Measurements from ENCODE around the gene BUB1. TPM values are rescaled to one million over a fixed set of nuclear protein-coding genes. Genes with fewer than 3 reads are reported as not detected.
"Not testable (repeated sequence)": the region's sequence is repeated elsewhere in the genome, so short reads cannot be mapped to it uniquely, and the experiment has no call there.

Gene BUB1
- total and polyA plus RNA-seq, 2 experiments from 2014 or later = 13.0 to 21.3 TPM

- WGBS, 2 experiments (ENCODE audit: low coverage in 1 of 2, low lambda C conversion rate in 2 of 2, missing lambda C conversion rate in 2 of 2) = 0 to 3% methylated on average over 1 of the region's 1 CpG
- Histone ChIP-seq H3K27me3 (replicated peaks; ENCODE audit: insufficient read depth) (peaks cover 64% of the 10 kb centered on the region), H3F3A (ENCODE audit: insufficient read depth) (no peaks in the 10 kb centered on the region), H3K36me3 (ENCODE audit: low read depth) (no peaks in the 10 kb centered on the region), H3K9me3 (ENCODE audit: low read depth) (no peaks in the 10 kb centered on the region), H3K4me3 (no peak overlapping the region), H3K4me2 (ENCODE audit: unreplicated experiment) (no peak overlapping the region), H4K20me1 (ENCODE audit: insufficient read depth) (no peaks in the 10 kb centered on the region), H3K79me2 (ENCODE audit: insufficient read depth) (no peaks in the 10 kb centered on the region), H3K9me2 (ENCODE audit: insufficient read depth) (no peaks in the 10 kb centered on the region), H3K27ac (no peak overlapping the region), H3K4me1 (ENCODE audit: insufficient read depth) (no peaks in the 10 kb centered on the region), H3K9ac (no peak overlapping the region), H2AFZ (no peak overlapping the region)
- no peak for TF ChIP-seq EZH2 (IDR thresholded peaks at IDR 0.05; ENCODE audit: insufficient read depth, poor library complexity, severe bottlenecking)
- TF ChIP-seq EZH2phosphoT487 (IDR thresholded peaks at IDR 0.05; ENCODE audit: insufficient read depth, low read depth) = no peak
- no peak for DNase-seq
- in situ Hi-C loops (cut with MboI) = no loop called here
These were observed 30.6 kb upstream of the BUB1 start for GRCh38 chr2:110708455-110708854.

- Histone ChIP-seq H3K4me1 (ENCODE audit: insufficient read depth) (no peaks in the 10 kb centered on the region), H3K9ac (no peak overlapping the region), H4K20me1 (ENCODE audit: insufficient read depth) (no peaks in the 10 kb centered on the region), H3K79me2 (ENCODE audit: insufficient read depth) (no peaks in the 10 kb centered on the region), H3K27me3 (replicated peaks; ENCODE audit: insufficient read depth) (peaks cover 73% of the 10 kb centered on the region), H3K9me2 (ENCODE audit: insufficient read depth) (no peaks in the 10 kb centered on the region), H3F3A (ENCODE audit: insufficient read depth) (no peaks in the 10 kb centered on the region), H3K36me3 (ENCODE audit: low read depth) (no peaks in the 10 kb centered on the region), H3K27ac (no peak overlapping the region), H3K4me3 (no peak overlapping the region), H3K4me2 (ENCODE audit: unreplicated experiment) (no peak overlapping the region), H2AFZ (no peak overlapping the region), H3K9me3 (ENCODE audit: low read depth) (no peaks in the 10 kb centered on the region)
- TF ChIP-seq EZH2 (IDR thresholded peaks at IDR 0.05; ENCODE audit: insufficient read depth, poor library complexity, severe bottlenecking) (no peak), EZH2phosphoT487 (IDR thresholded peaks at IDR 0.05; ENCODE audit: insufficient read depth, low read depth) (no peak)
- DNase-seq = no peak
- 0% methylated on average over 1 of the region's 1 CpG for WGBS, 2 experiments (ENCODE audit: low coverage in 1 of 2, low lambda C conversion rate in 2 of 2, missing lambda C conversion rate in 2 of 2)
- in situ Hi-C loops (cut with MboI) = no loop called here
These were observed 29.6 kb upstream of the BUB1 start for GRCh38 chr2:110707386-110707965.

GRCh38 chr2:110702514-110703380 is 24.9 kb upstream of the BUB1 start:
- no peaks in the 10 kb centered on the region for H3K36me3 ChIP-seq (ENCODE audit: low read depth)
- peaks cover 53% of the 10 kb centered on the region for H3K27me3 ChIP-seq (replicated peaks; ENCODE audit: insufficient read depth)
- no peaks in the 10 kb centered on the region for H4K20me1 ChIP-seq (ENCODE audit: insufficient read depth)
- H3F3A ChIP-seq (ENCODE audit: insufficient read depth) = no peaks in the 10 kb centered on the region
- no peak for DNase-seq
- no peaks in the 10 kb centered on the region for H3K9me2 ChIP-seq (ENCODE audit: insufficient read depth)
- in situ Hi-C loops (cut with MboI) = no loop called here
- no peak overlapping the region for H3K9ac ChIP-seq
- no peak overlapping the region for H3K4me2 ChIP-seq (ENCODE audit: unreplicated experiment)
- H3K79me2 ChIP-seq (ENCODE audit: insufficient read depth) = no peaks in the 10 kb centered on the region
- H2AFZ ChIP-seq = no peak overlapping the region
- no peaks in the 10 kb centered on the region for H3K9me3 ChIP-seq (ENCODE audit: low read depth)
- no peak overlapping the region for H3K4me3 ChIP-seq
- TF ChIP-seq EZH2 (IDR thresholded peaks at IDR 0.05; ENCODE audit: insufficient read depth, poor library complexity, severe bottlenecking) = no peak
- no peak for TF ChIP-seq EZH2phosphoT487 (IDR thresholded peaks at IDR 0.05; ENCODE audit: insufficient read depth, low read depth)
- H3K4me1 ChIP-seq (ENCODE audit: insufficient read depth) = no peaks in the 10 kb centered on the region
- 19 to 23% methylated on average over 2 of the region's 2 CpGs for WGBS, 2 experiments (ENCODE audit: low coverage in 1 of 2, low lambda C conversion rate in 2 of 2, missing lambda C conversion rate in 2 of 2)
- H3K27ac ChIP-seq = no peak overlapping the region

GRCh38 chr2:110698253-110698652 is 20.4 kb upstream of the BUB1 start:
- WGBS, 2 experiments (ENCODE audit: low coverage in 1 of 2, low lambda C conversion rate in 2 of 2, missing lambda C conversion rate in 2 of 2) = 89% methylated on average over 1 of the region's 6 CpGs; no CpG with 5 or more reads in 1 of the 2 experiments
- H3K79me2 ChIP-seq (ENCODE audit: insufficient read depth); H3K4me3 ChIP-seq; H3K9me2 ChIP-seq (ENCODE audit: insufficient read depth); H3K4me2 ChIP-seq (ENCODE audit: unreplicated experiment); H4K20me1 ChIP-seq (ENCODE audit: insufficient read depth); H2AFZ ChIP-seq; H3K9me3 ChIP-seq (ENCODE audit: low read depth); H3K36me3 ChIP-seq (ENCODE audit: low read depth); H3K4me1 ChIP-seq (ENCODE audit: insufficient read depth); H3K27ac ChIP-seq; H3K9ac ChIP-seq; DNase-seq; H3F3A ChIP-seq (ENCODE audit: insufficient read depth); in situ Hi-C loops (cut with MboI): not testable (repeated sequence)
- H3K27me3 ChIP-seq (replicated peaks; ENCODE audit: insufficient read depth) = peaks cover 38% of the 10 kb centered on the region

GRCh38 chr2:110695146-110695898 is 17.5 kb upstream of the BUB1 start:
- DNase-seq; H3K4me2 ChIP-seq (ENCODE audit: unreplicated experiment); H3K4me3 ChIP-seq; H3K9ac ChIP-seq; H4K20me1 ChIP-seq (ENCODE audit: insufficient read depth); H3K36me3 ChIP-seq (ENCODE audit: low read depth); H2AFZ ChIP-seq; H3K4me1 ChIP-seq (ENCODE audit: insufficient read depth); H3K27ac ChIP-seq; H3K9me2 ChIP-seq (ENCODE audit: insufficient read depth); H3K79me2 ChIP-seq (ENCODE audit: insufficient read depth); H3F3A ChIP-seq (ENCODE audit: insufficient read depth); H3K9me3 ChIP-seq (ENCODE audit: low read depth); in situ Hi-C loops (cut with MboI): not testable (repeated sequence)
- peaks cover 35% of the 10 kb centered on the region for H3K27me3 ChIP-seq (replicated peaks; ENCODE audit: insufficient read depth)
- 12 to 16% methylated on average over 5 of the region's 5 CpGs for WGBS, 2 experiments (ENCODE audit: low coverage in 1 of 2, low lambda C conversion rate in 2 of 2, missing lambda C conversion rate in 2 of 2)

All from GM23248 (cell line).